Measurements from ENCODE around the gene PLPP6.

The PLPP6 gene

GRCh38 chr9:4691795-4692194 lies 29.7 kb downstream of the PLPP6 start:
- FAIRE-seq (no peak), DNase-seq (ENCODE audit: low spot score) (no peak)

DNA sequence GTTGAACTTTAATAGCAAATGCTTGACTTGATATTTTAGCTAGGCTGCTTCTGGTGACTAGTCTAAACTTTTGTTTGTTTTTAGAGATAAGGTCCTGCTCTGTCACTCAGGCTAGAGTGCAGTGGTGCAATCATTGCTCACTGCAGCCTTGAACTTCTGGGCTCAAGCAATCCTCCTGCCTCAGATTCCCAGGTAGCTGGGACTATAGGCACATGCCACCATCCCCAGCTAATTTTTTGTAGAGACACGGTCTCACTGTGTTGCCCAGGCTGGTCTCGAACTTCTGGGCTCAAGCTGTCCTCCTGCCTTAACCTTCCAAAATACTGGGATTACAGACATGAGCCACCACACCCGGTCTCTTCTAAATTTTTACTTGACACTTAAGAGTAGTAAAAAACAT lies 38.0 kb downstream of the PLPP6 start:
- no peak for DNase-seq (ENCODE audit: low spot score)
- FAIRE-seq = no peak

GRCh38 chr9:4700932-4701331 lies 38.8 kb downstream of the PLPP6 start:
- no peak for FAIRE-seq
- no peak for DNase-seq (ENCODE audit: low spot score)

- FAIRE-seq = no peak
These were observed 39.4 kb downstream of the PLPP6 start for GRCh38 chr9:4701526-4701925.

DNA sequence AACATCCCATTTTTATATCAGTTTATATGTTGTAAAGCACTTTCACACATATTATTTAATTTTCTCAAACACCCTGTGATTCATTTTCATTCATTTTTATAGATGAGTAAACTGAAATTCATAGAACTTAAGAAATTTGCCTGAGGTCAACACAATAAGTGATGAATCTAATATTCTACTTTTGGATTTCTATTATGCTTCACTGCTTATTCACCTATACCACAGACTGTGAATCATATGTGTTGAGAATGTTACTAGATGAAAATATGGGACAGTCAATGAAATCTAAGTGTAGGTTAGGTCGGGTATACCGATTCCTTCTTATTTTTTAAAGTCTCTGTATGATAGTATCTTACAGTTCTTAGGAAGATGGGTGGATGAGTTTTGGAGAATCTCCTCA lies 42.0 kb downstream of the PLPP6 start:
- no peak for FAIRE-seq

More at GRCh38 chr9:4701526-4701925, 39.4 kb downstream of the PLPP6 start:
- DNase-seq (ENCODE audit: low spot score) = no peak

GRCh38 chr9:4706021-4706420 lies 43.9 kb downstream of the PLPP6 start:
- no peak for FAIRE-seq
- DNase-seq (ENCODE audit: low spot score) = no peak

More for the DNA sequence above, 42.0 kb downstream of the PLPP6 start:
- no peak for DNase-seq (ENCODE audit: low spot score)

GRCh38 chr9:4706971-4707622 lies 45.0 kb downstream of the PLPP6 start:
- no peak for FAIRE-seq
- DNase-seq (ENCODE audit: low spot score) = no peak

DNA sequence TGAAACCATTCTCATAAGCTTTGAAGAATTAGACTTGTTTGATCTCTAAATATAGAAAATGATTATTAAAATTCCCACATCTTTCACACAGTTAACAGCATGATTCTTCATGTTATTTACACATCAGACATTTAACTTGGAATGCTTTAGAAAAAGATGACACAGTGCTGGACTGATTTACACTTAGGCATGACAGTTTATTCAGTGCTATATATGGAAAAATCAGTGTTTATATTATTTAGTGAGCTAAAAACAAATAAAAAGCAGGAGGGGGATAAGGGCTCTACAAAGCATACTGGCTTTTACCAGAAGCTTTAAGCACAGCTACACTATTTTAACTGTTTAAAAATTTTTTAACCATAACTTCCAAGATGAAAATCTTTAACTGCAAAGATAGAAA lies 47.3 kb downstream of the PLPP6 start:
- no peak for FAIRE-seq
- no peak for DNase-seq (ENCODE audit: low spot score)

DNA sequence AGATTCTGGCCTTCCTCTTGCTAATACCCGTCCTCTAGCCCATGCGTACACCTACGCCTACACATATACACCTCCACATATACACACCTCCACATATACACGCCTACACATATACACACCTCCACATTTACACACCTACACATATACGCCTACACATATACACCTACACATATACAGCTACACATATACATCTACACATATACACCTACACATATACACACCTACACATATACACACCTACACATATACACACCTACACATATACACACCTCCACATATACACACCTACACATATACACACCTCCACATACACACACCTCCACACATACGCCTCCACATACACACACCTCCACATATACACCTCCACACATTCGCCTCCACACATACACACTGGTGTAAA lies 51.8 kb downstream of the PLPP6 start:
- FAIRE-seq (peak; percentile 62), DNase-seq (ENCODE audit: low spot score) (no peak)

DNA sequence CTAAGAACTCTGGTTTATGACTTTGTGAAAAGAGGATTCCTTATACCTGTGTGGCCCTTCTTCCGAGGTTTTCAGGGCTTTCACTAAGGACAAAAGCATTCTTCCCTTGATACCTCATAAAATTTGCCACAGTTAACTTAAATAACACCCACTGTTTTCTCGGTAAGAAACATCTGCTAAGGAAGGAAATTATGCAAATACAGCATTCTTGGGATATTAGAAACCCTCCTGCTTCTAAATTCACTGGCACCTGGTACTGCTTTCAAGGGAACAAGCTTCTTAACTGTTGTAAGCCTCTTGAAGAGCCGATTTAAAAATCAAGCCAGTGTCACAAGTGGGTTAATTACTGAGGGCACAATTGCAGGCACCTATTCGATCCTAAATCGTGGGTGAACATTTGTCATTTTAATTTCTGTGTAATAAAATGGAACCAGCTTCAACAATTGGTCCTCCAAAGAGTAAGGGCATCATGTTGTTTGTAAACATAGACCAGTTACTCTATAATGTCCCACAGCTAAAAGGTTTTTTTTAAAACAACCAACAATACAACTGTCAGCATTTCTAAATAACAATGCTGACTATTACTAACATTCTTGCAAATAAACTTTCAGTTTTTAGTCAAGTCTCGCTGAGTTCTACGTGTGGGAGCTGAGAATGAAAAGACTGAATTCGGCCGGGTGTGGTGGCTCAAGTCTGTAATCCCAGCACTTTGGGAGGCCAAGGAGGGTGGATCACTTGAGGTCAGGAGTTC lies 52.3 kb downstream of the PLPP6 start:
- FAIRE-seq = no peak

More for the DNA sequence above, 52.3 kb downstream of the PLPP6 start:
- DNase-seq (ENCODE audit: low spot score) = no peak

Measured in urothelium cell line (cell line).